HG03432 (cell line): ENCODE results near the gene FOXO6.

Experiments
- ATAC-seq: cut with Tn5 transposase; IDR thresholded peaks from one replicate; pipeline ENCODE4 v1.9.1; 2021; ENCODE audit warnings: mild to moderate bottlenecking, moderate library complexity; ENCODE audit not compliant: unreplicated experiment

FOXO6 gene

GRCh38 chr1:41350055-41350378, 11.2 kb upstream of the FOXO6 start:
- no peak for ATAC-seq

GRCh38 chr1:41351262-41352151, 9.7 kb upstream of the FOXO6 start:
- ATAC-seq: no peak

- peak; percentile 71 for ATAC-seq
Observed at GRCh38 chr1:41353744-41354143, 7.5 kb upstream of the FOXO6 start.

GRCh38 chr1:41354956-41355355, 6.3 kb upstream of the FOXO6 start:
- ATAC-seq: no peak

GRCh38 chr1:41355356-41355755, 5.9 kb upstream of the FOXO6 start:
- ATAC-seq: no peak

- ATAC-seq: no peak
Observed at GRCh38 chr1:41355761-41356160, 5.5 kb upstream of the FOXO6 start.

- ATAC-seq: no peak
Observed at GRCh38 chr1:41356752-41357151, 4.5 kb upstream of the FOXO6 start.

GRCh38 chr1:41357451-41358101, 3.7 kb upstream of the FOXO6 start:
- ATAC-seq: no peak

- no peak for ATAC-seq
Observed at GRCh38 chr1:41358131-41359021, 2.9 kb upstream of the FOXO6 start.

GRCh38 chr1:41359211-41360073, 1.8 kb upstream of the FOXO6 start:
- no peak for ATAC-seq

GRCh38 chr1:41360074-41360785, 1.0 kb upstream of the FOXO6 start:
- ATAC-seq: no peak

- ATAC-seq: peak; percentile 19
Observed at GRCh38 chr1:41361495-41362356, 492 bp downstream of the FOXO6 start.

GRCh38 chr1:41362357-41362721, 1.1 kb downstream of the FOXO6 start:
- ATAC-seq: no peak

GRCh38 chr1:41362749-41363590, 1.7 kb downstream of the FOXO6 start:
- ATAC-seq: no peak

- ATAC-seq: no peak
Observed at GRCh38 chr1:41363591-41364320, 2.5 kb downstream of the FOXO6 start.

- ATAC-seq: no peak
Observed at GRCh38 chr1:41364442-41365319, 3.4 kb downstream of the FOXO6 start.

- ATAC-seq: no peak
Observed at GRCh38 chr1:41365320-41365633, 4.0 kb downstream of the FOXO6 start.
